GM18868 (cell line): ENCODE measurements around the gene ZC3H4.
"Not testable (repeated sequence)": the region's sequence is repeated elsewhere in the genome, so short reads cannot be mapped to it uniquely, and the experiment has no call there.

ENCODE experiments used
- ATAC-seq: cut with Tn5 transposase; IDR thresholded peaks from one replicate; pipeline ENCODE4 v1.9.1; 2021; ENCODE audit warnings: mild to moderate bottlenecking, moderate library complexity; ENCODE audit not compliant: unreplicated experiment

Gene ZC3H4

DNA sequence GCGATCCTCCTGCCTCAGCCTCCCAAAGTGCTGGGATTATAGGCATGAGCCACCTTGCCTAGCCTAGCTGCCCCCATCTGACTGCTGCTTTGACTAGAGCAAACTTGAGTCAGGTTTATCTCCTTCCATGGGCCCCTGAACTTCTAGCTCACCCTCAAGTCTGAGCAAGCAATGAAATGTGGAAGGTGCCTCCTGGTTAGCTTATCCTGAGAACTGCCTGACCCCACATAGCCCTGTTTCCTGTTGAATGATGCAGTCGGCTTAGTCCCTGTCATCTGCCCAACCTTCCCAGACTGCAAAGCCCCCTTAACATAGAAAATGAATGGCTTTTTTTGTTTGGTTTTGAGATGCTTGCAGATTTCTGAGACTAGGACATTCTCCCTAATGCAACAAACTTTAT, 56.2 kb downstream of the ZC3H4 start:
- no peak for ATAC-seq

DNA sequence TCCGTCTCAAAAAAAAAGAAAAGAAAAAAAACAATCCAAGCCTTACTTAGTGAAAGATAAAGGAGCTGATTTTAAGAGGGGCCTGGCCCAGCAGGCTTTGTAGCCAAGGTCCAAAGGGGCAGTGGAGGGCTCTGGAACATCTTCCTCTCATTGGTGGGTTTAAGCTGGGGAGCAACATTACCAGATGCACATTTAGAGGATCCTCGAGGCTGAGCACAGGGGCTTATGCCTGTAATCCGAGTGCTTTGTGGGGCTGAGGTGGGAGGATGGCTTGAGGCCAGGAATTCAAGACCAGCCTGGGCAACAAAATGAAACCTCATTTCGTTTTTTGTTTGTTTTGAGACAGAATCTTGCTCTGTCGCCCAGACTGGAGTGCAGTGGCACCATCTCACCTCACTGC, 57.2 kb downstream of the ZC3H4 start:
- ATAC-seq: no peak

DNA sequence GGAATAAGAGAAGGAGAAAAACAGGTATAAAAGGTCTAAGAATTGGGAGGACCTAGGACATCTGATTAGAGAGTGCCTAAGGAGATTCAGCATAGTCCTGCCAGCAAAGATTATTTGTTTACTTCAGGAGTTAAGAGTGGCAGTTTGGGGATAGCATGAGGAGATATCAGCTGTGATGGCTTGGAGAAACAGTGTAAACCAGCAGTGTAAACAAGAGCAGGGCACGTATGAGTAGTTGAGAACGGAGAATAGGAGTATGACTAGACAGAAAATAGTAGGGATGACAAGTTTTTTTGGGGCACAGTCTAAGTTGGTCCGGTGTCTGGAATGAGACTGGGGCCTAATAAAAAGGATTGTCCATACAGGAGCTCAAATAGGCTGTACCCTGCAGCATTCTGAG, 63.0 kb downstream of the ZC3H4 start:
- not testable (repeated sequence) for ATAC-seq

DNA sequence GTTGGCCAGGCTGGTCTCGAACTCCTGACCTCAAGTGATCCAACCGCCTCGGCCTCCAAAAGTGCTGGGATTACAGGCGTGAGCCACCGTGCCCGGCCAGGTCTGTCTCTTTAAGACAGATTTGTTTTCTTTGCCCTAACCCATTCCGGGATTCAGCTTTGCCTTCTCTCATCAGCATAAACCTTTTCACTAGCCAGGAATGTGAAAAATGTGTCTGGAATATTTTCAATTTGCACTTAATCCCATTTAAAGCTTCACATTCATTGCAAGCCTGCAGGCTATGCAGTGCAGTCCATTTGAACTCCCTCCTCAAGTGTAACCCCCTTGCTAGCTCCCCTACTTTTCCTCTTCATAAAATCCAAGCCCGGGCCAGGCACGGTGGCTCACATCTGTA, 64.3 kb downstream of the ZC3H4 start:
- ATAC-seq: no peak

DNA sequence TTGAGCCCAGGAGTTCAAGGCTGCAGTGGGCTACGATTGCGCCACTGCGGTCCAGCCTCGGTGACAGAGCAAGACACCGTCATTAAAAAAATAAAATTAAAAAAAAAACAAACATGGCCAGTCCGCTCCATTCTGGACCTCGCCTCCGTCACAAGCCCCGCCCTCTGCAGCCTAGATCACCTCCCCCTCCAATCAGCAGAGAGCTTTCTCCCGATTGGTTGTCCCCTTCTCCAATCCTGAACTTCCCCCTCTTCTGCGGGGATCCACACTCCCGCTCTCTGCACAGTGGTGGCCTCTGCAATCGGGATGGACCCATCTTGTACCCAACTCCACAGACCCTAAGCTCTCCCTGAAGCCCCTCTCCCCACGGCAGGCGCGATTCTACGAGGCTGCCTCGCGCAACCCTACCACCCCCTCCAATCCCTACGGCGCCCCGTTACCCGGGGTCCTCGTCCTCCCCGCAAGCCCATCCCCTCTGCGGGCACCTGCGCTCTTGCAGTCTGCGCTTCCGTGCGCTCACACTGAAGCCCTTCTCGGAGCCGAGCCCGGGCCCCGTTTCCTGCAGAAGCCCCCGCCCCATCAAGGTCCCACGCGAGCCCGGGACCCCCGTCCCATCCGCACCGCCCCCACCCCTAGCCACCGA, 65.7 kb downstream of the ZC3H4 start:
- peak; percentile 43 for ATAC-seq

DNA sequence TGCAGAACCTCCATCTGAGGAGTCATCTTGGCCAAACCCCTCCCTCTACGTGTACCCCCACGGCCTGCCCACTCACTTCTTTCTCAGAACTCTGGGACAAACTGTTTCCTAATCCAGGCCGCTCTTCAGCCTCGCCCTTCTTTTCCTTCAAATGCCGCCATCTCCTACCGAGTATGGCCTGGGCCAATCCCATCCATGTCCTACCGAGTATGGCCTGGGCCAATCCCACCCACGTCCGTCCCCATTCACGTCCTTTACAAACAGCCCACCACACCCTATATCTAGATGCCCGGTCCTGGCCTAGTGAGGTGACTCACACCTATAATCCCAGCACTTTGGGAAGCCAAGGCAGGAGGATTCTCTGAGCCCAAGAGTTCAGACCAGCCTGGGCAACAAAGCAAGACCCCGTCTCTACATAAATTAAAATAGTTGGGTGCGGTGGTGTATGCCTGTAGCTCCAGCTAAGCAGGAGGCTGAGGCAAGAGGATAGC, 66.3 kb downstream of the ZC3H4 start:
- no peak for ATAC-seq

DNA sequence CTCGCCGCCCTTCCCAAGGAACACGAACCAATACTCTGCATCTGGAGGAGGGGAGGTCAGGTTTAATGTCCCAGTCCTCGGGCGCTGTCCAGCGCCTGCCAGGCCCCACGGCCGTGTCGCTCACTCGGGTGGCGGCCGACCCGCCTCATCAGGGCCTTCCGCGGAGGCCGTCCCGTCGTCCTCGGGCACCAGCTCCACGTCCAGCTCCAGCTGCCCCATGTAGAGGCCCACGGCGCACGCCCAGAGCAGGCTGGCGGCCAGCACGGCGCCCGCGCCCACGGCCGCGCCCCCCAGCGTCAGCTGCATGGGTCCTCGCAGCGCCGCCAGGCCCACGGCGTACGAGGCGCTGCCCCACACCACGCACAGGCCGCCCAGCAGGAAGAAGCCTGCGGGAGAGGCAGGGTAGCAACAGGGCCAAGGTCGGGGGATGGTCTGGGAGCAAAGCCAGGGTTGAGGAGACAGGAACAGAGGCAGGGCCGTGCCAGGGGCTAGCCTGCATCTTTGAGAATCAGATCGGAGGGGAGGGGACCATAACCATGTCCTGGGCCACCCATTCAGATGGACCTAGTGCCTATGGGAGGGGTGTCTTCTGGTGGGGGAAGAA, 67.6 kb downstream of the ZC3H4 start:
- ATAC-seq: no peak

DNA sequence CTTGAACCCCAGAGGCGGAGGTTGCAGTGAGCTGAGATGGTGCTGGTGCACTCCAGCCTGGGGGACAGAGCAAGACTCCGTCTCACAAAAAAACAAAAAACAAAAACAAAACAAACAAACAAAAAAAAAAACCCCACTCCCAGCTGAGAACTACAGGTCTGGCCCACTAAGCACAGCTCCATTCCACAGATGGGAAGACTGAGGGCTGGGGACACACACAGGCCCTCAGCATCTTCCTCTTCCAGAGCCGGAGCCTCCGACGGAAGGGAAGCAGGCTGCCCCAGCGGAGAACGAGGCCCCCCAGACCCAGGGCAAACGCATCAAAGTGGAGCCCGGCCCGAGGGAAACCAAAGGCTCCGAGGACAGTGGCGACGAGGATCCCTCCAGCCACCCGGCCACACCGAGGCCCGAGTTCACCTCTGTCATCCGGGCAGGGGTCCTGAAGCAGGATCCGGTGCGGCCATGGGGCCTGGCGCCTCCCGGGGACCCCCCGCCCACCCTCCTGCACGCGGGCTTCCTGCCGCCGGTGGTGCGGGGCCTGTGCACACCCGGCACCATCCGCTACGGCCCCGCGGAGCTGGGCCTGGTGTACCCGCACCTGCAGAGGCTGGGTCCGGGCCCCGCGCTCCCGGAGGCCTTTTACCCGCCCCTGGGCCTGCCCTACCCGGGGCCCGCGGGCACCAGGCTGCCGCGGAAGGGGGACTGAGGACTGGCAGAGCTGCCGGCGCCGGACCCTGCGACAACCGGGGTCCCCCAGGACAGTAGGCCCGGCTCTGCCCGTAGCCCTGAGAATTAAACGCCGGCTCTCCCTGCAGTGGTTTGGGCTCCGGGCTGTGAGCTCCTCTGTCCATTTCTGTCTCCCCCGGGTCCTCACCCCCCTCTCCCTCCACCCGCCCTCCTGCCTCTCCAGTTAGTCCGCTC, 68.4 kb downstream of the ZC3H4 start:
- no peak for ATAC-seq

DNA sequence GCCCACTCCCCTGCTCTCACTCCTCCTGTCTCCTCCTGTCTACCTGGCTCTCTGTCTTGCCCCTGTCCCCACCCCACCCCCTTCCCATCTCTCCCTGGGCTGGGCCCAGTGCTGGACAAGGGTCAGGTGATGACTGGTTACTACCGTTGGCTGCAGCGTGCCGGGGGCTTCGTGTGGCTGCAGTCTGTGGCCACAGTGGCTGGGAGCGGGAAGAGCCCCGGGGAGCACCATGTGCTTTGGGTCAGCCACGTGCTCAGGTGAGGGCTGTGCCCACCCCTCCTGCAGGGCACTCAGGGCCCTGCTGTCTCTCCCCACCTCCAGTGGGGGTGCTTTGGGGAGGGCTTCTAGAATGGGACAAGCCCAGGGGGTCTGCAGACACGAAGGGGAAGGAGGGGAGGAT, 72.7 kb downstream of the ZC3H4 start:
- ATAC-seq: no peak

DNA sequence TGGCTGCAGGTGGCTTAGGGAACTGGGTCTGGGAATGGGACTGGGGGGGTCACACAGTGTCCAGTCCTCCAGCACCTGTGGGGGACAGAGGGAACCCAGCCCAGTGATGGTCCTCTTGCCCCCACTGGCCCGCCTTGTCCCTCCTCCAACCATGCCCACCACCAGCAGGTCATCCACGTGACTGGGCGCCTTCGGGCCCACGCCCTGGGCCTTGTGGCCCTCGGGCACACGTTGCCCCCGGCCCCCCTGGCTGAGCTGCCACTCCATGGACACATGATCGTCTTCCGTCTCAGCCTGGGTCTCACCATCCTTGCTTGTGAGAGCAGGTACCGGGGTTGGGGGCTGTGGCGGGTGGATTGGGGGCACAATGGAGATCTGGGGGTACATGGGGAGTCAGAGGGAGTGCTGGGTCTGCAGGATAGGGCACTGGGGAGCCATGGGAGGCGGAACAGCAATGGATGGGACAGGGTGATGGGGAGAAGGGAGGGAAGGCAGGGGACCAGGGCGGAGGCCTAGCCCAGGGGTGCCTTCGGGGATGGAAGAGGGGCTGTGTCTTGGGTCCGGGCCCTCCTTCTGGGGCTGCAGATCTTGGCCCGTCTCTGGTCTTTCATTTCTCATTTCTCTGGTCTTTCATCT, 74.2 kb downstream of the ZC3H4 start:
- no peak for ATAC-seq

DNA sequence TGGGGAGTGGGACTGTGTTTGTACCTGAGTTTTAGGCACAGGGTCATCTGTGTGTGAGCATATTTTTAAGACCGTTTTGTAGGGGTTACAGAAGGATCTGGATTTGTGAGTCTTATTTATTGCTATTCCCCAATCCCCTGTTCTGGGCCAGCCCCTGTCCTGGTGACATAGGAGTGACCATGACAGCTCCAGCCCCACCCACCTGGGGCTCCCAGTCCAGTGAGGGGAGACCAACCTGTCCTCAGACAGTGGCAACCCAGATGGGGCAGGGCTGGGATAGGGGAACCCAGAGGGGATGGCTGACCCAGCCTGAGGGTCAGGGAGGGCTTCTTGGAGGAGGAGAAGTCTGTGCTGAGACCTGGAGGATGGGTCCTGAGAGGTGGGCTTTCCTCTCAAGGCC, 75.8 kb downstream of the ZC3H4 start:
- no peak for ATAC-seq

DNA sequence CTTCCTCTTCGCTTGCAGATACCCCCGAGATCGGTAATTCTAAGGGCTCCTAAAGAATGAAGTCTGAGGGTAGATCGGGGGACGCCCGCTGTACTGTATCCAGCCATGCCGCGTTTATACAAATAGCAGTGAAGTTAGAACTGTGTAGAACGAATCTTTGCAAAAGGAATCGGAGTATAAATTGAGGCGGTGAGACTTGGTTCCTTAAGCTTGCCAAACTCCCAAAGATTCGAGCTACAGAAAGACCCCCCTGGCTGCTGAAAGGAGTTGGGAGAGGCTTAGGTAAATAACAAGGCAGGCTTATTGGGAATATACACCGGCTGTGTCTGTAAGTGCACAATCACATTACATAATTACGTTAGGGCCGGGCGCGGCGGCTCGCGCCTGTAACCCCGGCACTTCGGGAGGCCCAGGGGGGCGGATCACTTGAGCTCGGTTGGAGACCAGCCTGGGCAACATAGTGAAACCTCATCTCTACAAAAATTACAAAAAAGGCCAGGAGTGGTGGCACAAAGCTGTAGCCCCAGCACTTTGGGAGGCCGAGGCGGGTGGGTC, 77.4 kb downstream of the ZC3H4 start:
- peak; percentile 23 for ATAC-seq

DNA sequence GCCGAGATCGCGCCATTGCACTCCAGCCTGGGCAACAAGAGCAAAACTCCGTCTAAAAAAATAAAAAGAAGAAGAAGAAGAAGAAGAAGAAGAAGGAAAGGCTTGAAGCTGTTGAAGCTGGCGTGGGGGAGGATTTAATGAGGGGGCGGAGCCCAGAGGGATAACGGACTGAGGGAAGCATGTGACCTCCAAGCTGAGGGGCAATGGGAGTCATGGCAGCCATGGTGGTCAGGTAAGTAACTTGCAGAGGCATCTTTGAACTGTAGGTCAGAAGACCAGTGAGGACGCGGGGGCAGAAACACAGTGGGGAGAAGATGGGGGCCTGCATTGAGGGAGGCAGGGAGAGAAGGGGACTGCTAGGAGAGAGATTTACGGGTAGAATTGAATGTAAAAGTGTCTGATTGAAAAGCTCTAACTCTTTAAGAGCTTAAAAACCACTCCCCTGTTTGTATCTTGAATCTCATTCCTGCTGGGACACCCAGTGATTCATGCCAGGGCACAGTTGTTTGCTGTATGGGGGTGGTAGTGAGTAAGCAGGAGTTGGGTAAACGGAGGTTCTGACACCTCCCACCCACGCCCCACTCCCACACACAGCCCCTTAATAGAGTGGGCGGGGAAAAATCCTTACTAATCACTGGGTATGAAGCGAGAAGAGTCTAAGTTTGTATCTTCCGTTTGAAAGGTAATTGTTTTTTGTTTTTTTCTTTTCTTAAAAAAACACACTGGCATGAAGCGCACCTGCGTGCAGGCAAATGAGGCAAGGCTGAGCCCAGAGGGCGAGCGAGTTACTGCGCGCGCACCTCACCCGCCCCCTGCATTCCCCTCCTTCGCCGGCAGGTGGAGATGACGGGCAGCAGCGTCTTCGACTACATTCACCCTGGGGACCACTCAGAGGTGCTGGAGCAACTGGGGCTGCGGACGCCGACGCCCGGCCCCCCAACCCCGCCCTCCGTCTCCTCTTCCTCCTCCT, 78.2 kb downstream of the ZC3H4 start:
- ATAC-seq: peak; percentile 88

DNA sequence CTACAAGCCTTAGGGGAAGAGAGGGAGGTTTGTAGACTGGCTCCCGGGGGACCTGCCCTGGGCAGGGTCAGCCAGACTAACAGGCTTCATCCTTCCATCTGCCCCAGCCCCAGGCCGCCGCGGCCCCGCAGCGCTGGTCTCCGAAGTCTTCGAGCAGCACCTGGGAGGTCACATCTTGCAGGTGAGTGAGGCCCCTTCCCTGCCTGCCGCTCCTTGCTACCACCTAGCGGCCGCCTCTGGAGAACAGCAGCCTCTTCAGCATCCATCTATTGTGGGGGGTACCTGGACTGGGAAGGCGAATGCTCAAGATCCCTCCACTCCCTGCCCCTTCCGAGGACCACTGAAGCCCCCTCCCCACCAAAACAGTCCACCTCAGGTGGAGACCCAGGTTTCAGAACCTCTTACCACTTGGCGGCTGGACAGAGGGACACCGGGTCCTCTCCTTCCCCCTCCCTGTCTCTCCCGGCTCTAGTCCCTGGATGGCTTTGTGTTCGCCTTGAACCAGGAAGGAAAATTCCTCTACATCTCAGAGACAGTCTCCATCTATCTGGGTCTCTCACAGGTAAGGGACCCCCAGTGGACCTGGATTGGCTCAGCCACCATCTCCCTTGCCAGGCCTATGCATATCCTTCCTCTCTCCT, 81.3 kb downstream of the ZC3H4 start:
- ATAC-seq: no peak

DNA sequence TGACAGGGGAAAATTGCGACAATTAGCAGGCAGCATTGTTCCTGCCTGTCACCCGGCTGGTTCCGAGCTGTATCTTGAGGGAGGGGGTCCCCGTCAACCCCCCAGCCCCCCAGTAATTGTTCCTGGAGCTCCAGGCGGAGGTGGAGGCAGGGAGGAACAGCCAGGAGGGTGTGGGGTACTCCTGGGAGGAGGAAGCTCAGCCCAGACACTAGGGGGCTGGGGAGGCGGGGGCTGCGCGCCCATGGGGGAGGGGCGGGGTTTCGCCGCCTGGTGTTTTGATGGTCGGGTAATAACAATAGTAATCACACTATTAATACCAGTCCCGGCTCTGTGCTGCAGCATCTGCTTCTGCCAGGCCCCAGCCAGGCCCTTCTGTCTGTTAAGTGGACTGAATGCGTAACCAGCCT, 85.4 kb downstream of the ZC3H4 start:
- ATAC-seq: no peak

DNA sequence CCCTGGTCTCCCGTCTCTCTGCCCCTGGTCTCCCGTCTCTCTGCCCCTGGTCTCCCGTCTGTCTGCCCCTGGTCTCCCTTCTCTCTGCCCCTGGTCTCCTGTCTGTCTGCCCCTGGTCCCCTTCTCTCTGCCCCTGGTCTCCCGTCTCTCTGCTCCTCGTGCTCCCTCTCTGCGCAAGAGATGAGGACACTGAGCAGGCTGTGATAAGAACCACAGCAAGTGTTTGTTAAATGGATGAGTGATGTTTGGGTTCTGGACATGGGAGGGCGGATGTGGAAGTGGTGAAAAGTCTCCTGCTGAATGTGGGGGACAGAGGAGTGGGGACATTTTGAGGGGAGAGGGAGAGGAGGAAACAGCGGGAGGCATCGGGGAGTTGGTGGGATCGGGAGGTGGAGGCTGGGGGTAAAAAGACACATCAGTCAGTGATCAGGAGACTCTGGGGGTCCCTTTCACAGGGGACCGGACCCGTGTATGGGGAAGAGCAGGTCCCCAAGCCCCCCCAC, 85.9 kb downstream of the ZC3H4 start:
- ATAC-seq: no peak

DNA sequence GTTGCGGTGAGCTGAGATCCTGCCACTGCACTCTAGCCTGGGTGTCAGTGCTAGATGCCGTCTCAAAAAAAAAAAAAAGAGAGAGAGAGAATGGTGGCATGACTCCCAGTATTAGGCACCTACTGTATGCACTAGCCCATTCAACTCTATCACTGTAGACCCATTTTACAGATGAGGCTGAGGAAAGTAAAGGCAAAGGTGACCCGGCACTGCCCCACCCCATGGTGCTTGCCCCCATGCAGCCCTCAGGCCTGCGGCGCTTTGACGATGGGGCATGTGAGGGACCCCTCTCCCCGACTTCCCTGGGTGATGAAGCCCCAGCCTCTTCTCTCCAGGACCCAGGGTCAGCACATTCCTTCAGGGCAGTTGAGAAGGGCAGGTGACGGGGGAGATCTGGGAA, 86.7 kb downstream of the ZC3H4 start:
- no peak for ATAC-seq

DNA sequence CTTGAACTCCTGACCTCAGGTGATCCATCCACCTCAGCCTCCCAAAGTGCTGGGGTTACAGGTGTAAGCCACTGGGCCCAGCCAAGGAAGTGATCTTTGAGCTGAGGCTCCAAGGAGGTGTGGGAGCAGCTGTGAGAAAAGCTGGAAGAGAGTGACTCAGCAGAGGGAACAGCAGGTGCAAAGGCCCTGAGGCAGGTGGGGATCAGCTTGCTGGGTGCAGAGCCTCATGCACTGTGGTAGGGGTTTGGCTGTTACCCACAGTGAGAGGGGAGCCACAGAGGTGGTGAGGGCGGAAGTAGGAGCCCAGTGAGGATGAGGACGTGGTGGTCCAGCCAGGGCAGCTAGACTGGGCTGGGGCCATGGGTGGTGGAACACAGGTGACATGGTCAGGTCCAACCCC, 87.4 kb downstream of the ZC3H4 start:
- no peak for ATAC-seq

DNA sequence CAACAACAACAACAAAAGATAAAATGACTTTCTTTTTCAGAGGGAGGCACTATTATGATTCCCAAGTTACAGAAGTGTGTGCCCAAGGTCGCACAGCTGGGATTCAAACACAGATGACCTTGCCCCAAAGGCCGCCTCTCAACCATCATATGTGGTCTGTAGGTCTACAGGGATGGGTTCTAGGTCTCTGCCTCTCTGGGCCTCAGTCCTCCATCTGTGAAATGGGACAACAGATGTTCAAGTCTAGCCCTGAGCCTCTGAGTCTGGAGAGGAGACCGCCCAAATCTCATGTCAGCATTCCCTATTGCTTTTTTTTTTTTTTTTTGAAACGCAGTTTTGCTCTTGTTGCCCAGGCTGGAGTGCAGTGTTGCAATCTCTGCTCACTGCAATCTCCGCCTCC, 89.1 kb downstream of the ZC3H4 start:
- no peak for ATAC-seq
